K562 (cell line): ENCODE data around the gene UBL7. TPM values are rescaled to one million over a fixed set of nuclear protein-coding genes. Genes with fewer than 3 reads are reported as not detected.

Source experiments
- ATAC-seq: fragments of 200-7000 bp; cut with Tn5 transposase; 3 replicates; pipeline ENCODE4 v1.9.1; 2020; ENCODE audit warnings: moderate library complexity
- BruUV-seq: library from RNA; stranded (reverse); fragments of 400-500 nt; replicated peaks from 2 replicates; lab custom pipeline; 2021; lab: Mats Ljungman, UMichigan
- CTCF ChIA-PET: fragments of 300-600 bp; formaldehyde crosslinking; extraction: SDS; loops from one replicate; lab custom pipeline; 2021; ENCODE audit warnings: low intra/inter-chr PET ratio; lab: Yijun Ruan, JAX
- POLR2A ChIA-PET: fragments of 300-600, 350-650 bp; sonication (Branson Sonifier 250); formaldehyde crosslinking; extraction: SDS; loops from one replicate; lab custom pipeline; 2021; ENCODE audit warnings: antibody characterized with exemption, inconsistent platforms; lab: Yijun Ruan, JAX
- DNase-seq, 4 experiments: peaks; one replicate each; pipeline versions ENCODE4 v3.0.0 to v3.0.0-alpha.2; 2011 to 2018; ENCODE audit warnings: low spot score in 3 of 4, mixed read lengths in 3 of 4; ENCODE audit errors: extremely low read depth in 1 of 4
- FAIRE-seq: peaks from 2 replicates; lab custom pipeline; 2011; peaks lifted over from hg19 to GRCh38; lab: Jason Lieb, UNC
- H2AFZ ChIP-seq: 2 replicates; pipeline ENCODE4 v1.6.0; 2011; ENCODE audit warnings: low read depth, low read length, control low read depth, inconsistent platforms
- H3K27ac ChIP-seq: fragments of 200-600 bp; 3 replicates; pipeline ENCODE4 v1.8.0; 2011; ENCODE audit warnings: low read depth, mild to moderate bottlenecking, control low read depth, inconsistent platforms, low read length, moderate library complexity, mixed read lengths; ENCODE audit errors: extremely low read depth
- H3K27me3 ChIP-seq, 2 experiments: fragments of 300-600 bp in 1 of 2; 2 replicates in 1 of 2; 3 replicates in 1 of 2; pipeline versions ENCODE4 v1.6.0 to v1.8.0; 2011; ENCODE audit warnings: inconsistent platforms in 2 of 2, low read length in 2 of 2, mild to moderate bottlenecking in 1 of 2, mixed read lengths in 1 of 2, moderate library complexity in 1 of 2; ENCODE audit not compliant: control insufficient read depth in 2 of 2, insufficient read depth in 2 of 2
- H3K36me3 ChIP-seq: fragments of 300-600 bp; 3 replicates; pipeline ENCODE4 v1.8.0; 2011; ENCODE audit warnings: mild to moderate bottlenecking, low read length, inconsistent platforms; ENCODE audit not compliant: control insufficient read depth, insufficient read depth
- H3K4me1 ChIP-seq, 2 experiments: fragments of 200-600 bp in 1 of 2; replicated peaks in 1 of 2; 2 replicates in 1 of 2; 3 replicates in 1 of 2; pipeline versions ENCODE4 v1.5.1 to v1.8.0; 2011; ENCODE audit warnings: inconsistent platforms in 2 of 2, low read length in 2 of 2, mild to moderate bottlenecking in 1 of 2, mixed read lengths in 1 of 2, moderate library complexity in 1 of 2; ENCODE audit not compliant: control insufficient read depth in 2 of 2, insufficient read depth in 2 of 2
- H3K4me2 ChIP-seq: 2 replicates; pipeline ENCODE4 v1.6.1; 2011; ENCODE audit warnings: low read length, control low read depth, inconsistent platforms, mixed read lengths; ENCODE audit not compliant: insufficient read depth
- H3K4me3 ChIP-seq: fragments of 200-600 bp; sonication (generic), shearing (Covaris generic); 2 replicates; pipeline ENCODE4 v1.5.1; 2016; ENCODE audit warnings: control low read depth, inconsistent platforms
- H3K79me2 ChIP-seq: fragments of 200-600 bp; 3 replicates; pipeline ENCODE4 v1.8.0; 2011; ENCODE audit warnings: low read length, inconsistent platforms; ENCODE audit not compliant: control insufficient read depth, insufficient read depth
- H3K9ac ChIP-seq, 2 experiments: 2 replicates each; pipeline versions ENCODE4 v1.6.0 to v1.6.1; 2011; ENCODE audit warnings: low read depth in 2 of 2, low read length in 2 of 2, control low read depth in 1 of 2, inconsistent platforms in 1 of 2, mild to moderate bottlenecking in 1 of 2, mixed read lengths in 1 of 2; ENCODE audit not compliant: insufficient read depth in 1 of 2
- H3K9me1 ChIP-seq: one replicate; pipeline ENCODE4 v1.6.0; 2011; ENCODE audit warnings: inconsistent platforms, mild to moderate bottlenecking, low read length, moderate library complexity; ENCODE audit not compliant: control insufficient read depth, insufficient read depth
- H3K9me3 ChIP-seq: replicated peaks from 2 replicates; pipeline ENCODE4 v1.5.1; 2011; ENCODE audit warnings: low read depth, low read length, inconsistent platforms; ENCODE audit not compliant: control insufficient read depth, insufficient read depth
- H4K20me1 ChIP-seq: replicated peaks from 2 replicates; pipeline ENCODE4 v1.6.1; 2011; ENCODE audit warnings: low read length, inconsistent platforms, mixed read lengths; ENCODE audit not compliant: control insufficient read depth, insufficient read depth
- BRCA1 ChIP-seq, 2 experiments: fragments of 450-650 bp in 1 of 2; sonication (generic) in 1 of 2; formaldehyde crosslinking in 1 of 2; IDR thresholded peaks; 2 replicates each; pipeline versions ENCODE4 v1.5.0 to v1.6.1; 2017 to 2020; ENCODE audit warnings: mild to moderate bottlenecking in 1 of 2, missing genetic modification reagents in 1 of 2
- CAMTA2 ChIP-seq: fragments of 250-450 bp; sonication (Bioruptor Pico); conservative IDR thresholded peaks from 2 replicates; pipeline ENCODE4 v1.5.1; 2022
- CBX1 ChIP-seq: sonication (generic); IDR thresholded peaks from 2 replicates; pipeline ENCODE4 v1.6.1; 2016; ENCODE audit warnings: antibody characterized with exemption, low read depth, mild to moderate bottlenecking
- DNMT1 ChIP-seq: fragments of 450-650 bp; IDR thresholded peaks from 2 replicates; pipeline ENCODE4 v1.6.1; 2016; ENCODE audit warnings: antibody characterized with exemption, mild to moderate bottlenecking
- EP400 ChIP-seq: fragments of 450-650 bp; IDR thresholded peaks from 2 replicates; pipeline ENCODE4 v1.6.1; 2017; ENCODE audit warnings: antibody characterized with exemption, mild to moderate bottlenecking, moderate library complexity
- FOXJ2 ChIP-seq: fragments of 200-800 bp; sonication (Bioruptor generic); IDR thresholded peaks from 2 replicates; pipeline ENCODE4 v1.6.1; 2016; ENCODE audit warnings: missing genetic modification characterization, missing compliant biosample characterization
- KLF10 ChIP-seq: fragments of 250-450 bp; sonication (Bioruptor Pico); IDR thresholded peaks from 2 replicates; pipeline ENCODE4 v1.6.1; 2021; ENCODE audit warnings: matching md5 sums
- MTA2 ChIP-seq: fragments of 450-650 bp; IDR thresholded peaks from 2 replicates; pipeline ENCODE4 v1.6.1; 2016; ENCODE audit warnings: low read depth
- MTA3 ChIP-seq: fragments of 450-650 bp; formaldehyde crosslinking; IDR thresholded peaks from 2 replicates; pipeline ENCODE4 v1.6.1; 2017; ENCODE audit warnings: mild to moderate bottlenecking, borderline replicate concordance
- NFE2 ChIP-seq: IDR thresholded peaks from 2 replicates; pipeline ENCODE4 v1.6.1; 2014; ENCODE audit warnings: antibody characterized with exemption, low read depth
- NR2F6 ChIP-seq: fragments of 450-650 bp; formaldehyde crosslinking; IDR thresholded peaks from 2 replicates; pipeline ENCODE4 v1.4.0; 2020; ENCODE audit warnings: mild to moderate bottlenecking
- SRSF1 ChIP-seq: fragments of 200-400 bp; formaldehyde crosslinking; IDR thresholded peaks from 2 replicates; pipeline ENCODE4 v1.6.1; 2017; ENCODE audit warnings: mild to moderate bottlenecking, low read depth, low read length, moderate library complexity
- ZNF197 ChIP-seq: fragments of 200-800 bp; sonication (Bioruptor generic); IDR thresholded peaks from 2 replicates; pipeline ENCODE4 v1.6.1; 2016; ENCODE audit warnings: low read depth, missing genetic modification characterization, missing compliant biosample characterization
- ZNF311 ChIP-seq: fragments of 250-450 bp; sonication (Bioruptor Pico); IDR thresholded peaks from 2 replicates; pipeline ENCODE4 v1.4.0; 2020; ENCODE audit warnings: mild to moderate bottlenecking, moderate library complexity
- ZNF408 ChIP-seq: fragments of 250-450 bp; sonication (Bioruptor Pico); IDR thresholded peaks from 2 replicates; pipeline ENCODE4 v1.4.0; 2020; ENCODE audit warnings: low read depth, mild to moderate bottlenecking, moderate library complexity
- WGBS: fragments of 100-300 bp; shearing (Covaris generic); methylation state at CpG from one replicate; pipeline ENCODE4 v1.1.6; 2016; ENCODE audit warnings: low coverage, mixed read lengths; ENCODE audit not compliant: insufficient coverage; ENCODE audit errors: missing lambda C conversion rate; 5-methylcytosine and 5-hydroxymethylcytosine counted together
- in situ Hi-C: fragments of 300-500 bp; cut with MboI; formaldehyde crosslinking; loops from 4 replicates; pipeline ENCODE4 v1.15.0; 2018; ENCODE audit warnings: inconsistent platforms, mixed read lengths
- intact Hi-C: fragments of 100-400 bp; cut with micrococcal nuclease; formaldehyde crosslinking; loops from 2 replicates; pipeline ENCODE4 v1.14.2; 2022
- polyA plus RNA-seq, 8 experiments: library from polyadenylated mRNA; depleted of rRNA in 4 of 8; stranded (reverse) in 5 of 8; unstranded in 3 of 8; fragments of >200 nt; fragmentation: Nextera tagmentation in 2 of 8; fragmentation: Illumina TruSeq in 1 of 8; extraction: Ambion mirVana in 2 of 8; extraction: Trizol in 1 of 8; gene quantifications; 2 replicates each; pipeline versions ENCODE4 v1.2.1 to v1.2.3, GENCODE V29; 2011 to 2014; ENCODE audit warnings: inconsistent platforms in 1 of 8, missing spikeins in 1 of 8
- total RNA-seq, 7 experiments: library from RNA; depleted of rRNA in 6 of 7; stranded (reverse); fragments of >200 nt in 6 of 7; fragmentation: Illumina TruSeq in 2 of 7; extraction: Trizol in 2 of 7; gene quantifications; 2 replicates each; pipeline versions ENCODE4 v1.2.1 to v1.2.3, GENCODE V29; 2011 to 2021; ENCODE audit warnings: low replicate concordance in 1 of 7
- TF ChIP-seq, protein P1 (sequence below): fragments of 250-450 bp; sonication (Bioruptor Pico); IDR thresholded peaks from 2 replicates; pipeline ENCODE4 v1.8.0; 2021; ENCODE audit warnings: borderline replicate concordance, mild to moderate bottlenecking, moderate library complexity; ENCODE audit not compliant: poor library complexity, severe bottlenecking

The UBL7 gene
- total and polyA plus RNA-seq, 9 of the 15 experiments (the other 6 are each of a cell fraction or from before 2014, with no cell fraction given), result 19.2 to 63.4 (median 44.9) TPM

DNA sequence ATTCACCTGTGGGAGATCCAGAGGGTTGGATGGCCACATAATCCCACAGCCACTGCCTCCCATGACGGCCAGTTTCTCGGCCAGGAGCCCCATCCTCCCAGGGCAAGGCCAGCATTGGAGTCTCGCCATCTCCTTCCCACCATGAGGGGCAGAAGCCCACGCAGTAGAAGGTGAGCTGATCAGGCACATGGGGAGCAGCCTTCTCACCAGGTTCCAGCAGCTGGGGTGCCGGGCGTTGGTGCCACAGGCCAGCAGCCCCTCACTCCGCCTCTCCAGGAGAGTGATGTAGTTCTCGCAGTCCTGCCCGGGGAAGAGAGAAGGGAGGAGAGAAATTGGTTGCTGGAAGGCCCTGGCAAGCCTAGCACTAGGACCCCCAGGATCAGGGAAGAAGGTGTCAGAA lies 43.3 kb downstream of the UBL7 start:
- no TSS peak for BruUV-seq
- peak overlapping the region in 1 of 2 experiments; percentile 62; a peak in 2 of 4 replicates for H3K9ac ChIP-seq

DNA sequence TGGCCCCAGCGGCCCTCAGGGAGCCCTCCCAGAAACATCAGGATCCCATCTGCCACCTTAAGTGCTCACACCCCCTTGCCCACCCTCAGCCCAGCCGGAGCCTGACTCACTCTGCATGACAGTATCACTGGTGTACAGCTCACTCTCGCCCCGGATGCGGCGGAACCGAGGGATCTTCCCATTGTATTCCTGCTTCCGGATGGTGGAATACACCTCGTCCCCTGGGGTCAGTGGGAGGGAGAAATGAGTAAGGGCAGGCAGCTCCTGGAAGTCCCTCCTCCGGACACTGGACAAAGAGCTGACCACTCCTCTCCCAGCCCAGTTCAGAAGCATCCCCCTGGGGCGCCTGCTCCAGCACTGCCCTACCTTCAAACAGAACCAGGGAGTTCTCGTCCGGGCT lies 43.7 kb downstream of the UBL7 start:
- BruUV-seq, result no TSS peak
- Histone ChIP-seq H4K20me1 (peaks cover 13% of the 10 kb centered on the region), H3K4me2 (no peak overlapping the region), H3K4me3 (no peak overlapping the region), H3K9ac (no peak overlapping the region; a peak in 1 of 4 replicates), H3K79me2 (peaks cover 38% of the 10 kb centered on the region), H3K36me3 (peaks cover 63% of the 10 kb centered on the region; the same call in 2 of the 3 replicates), H3K4me1 (peaks cover 16 to 43% of the 10 kb centered on the region in 2 experiments; a peak in 4 of 5 replicates), H3K27me3 (no peaks in the 10 kb centered on the region), H3K27ac (no peak overlapping the region), H2AFZ (no peak overlapping the region), H3K9me3 (no peaks in the 10 kb centered on the region), H3K9me1 (peaks cover 6% of the 10 kb centered on the region)
- WGBS, result 81% methylated on average over 12 of the region's 13 CpGs
- FAIRE-seq (no peak), ATAC-seq (no peak), DNase-seq (no peak)
- intact Hi-C loops (no loop called here), in situ Hi-C loops (no loop called here)
- ChIA-PET CTCF (no interaction called here), POLR2A (interaction anchor here (1.4 kb wide), 1 partner anchor 8 kb away, joined by 4 read pairs; no protein-coding TSS in a partner anchor)
- TF ChIP-seq NR2F6 (CRISPR knock-in tag) (no peak), CAMTA2 (CRISPR knock-in tag) (no peak), NFE2 (no peak), ZNF311 (CRISPR knock-in tag) (no peak), MTA3 (no peak), CBX1 (no peak), KLF10 (CRISPR knock-in tag) (no peak), FOXJ2 (no peak), ZNF408 (CRISPR knock-in tag) (no peak)
- TF ChIP-seq, protein P1, sequence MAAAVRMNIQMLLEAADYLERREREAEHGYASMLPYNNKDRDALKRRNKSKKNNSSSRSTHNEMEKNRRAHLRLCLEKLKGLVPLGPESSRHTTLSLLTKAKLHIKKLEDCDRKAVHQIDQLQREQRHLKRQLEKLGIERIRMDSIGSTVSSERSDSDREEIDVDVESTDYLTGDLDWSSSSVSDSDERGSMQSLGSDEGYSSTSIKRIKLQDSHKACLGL (CRISPR knock-in tag), result no peak

More for the DNA sequence above, 43.3 kb downstream of the UBL7 start:
- in situ Hi-C loops, result no loop called here
- Histone ChIP-seq H3K4me3 (no peak overlapping the region), H3K79me2 (peaks cover 42% of the 10 kb centered on the region), H4K20me1 (peaks cover 13% of the 10 kb centered on the region), H3K9me1 (peaks cover 8% of the 10 kb centered on the region), H2AFZ (no peak overlapping the region), H3K9me3 (no peaks in the 10 kb centered on the region), H3K27me3 (no peaks in the 10 kb centered on the region), H3K36me3 (peaks cover 62% of the 10 kb centered on the region; the same call in 2 of the 3 replicates), H3K4me2 (no peak overlapping the region), H3K27ac (no peak overlapping the region), H3K4me1 (peaks cover 20 to 48% of the 10 kb centered on the region in 2 experiments; a peak in 4 of 5 replicates)
- ATAC-seq, result no peak
- ChIA-PET CTCF (no interaction called here), POLR2A (interaction anchor here (1.4 kb wide), 1 partner anchor 9 kb away, joined by 4 read pairs; no protein-coding TSS in a partner anchor)
- FAIRE-seq, result no peak
- DNase-seq, result no peak
- 88% methylated on average over 9 of the region's 9 CpGs for WGBS
- TF ChIP-seq DNMT1, result no peak
- no peak for TF ChIP-seq EP400
- TF ChIP-seq BRCA1 (IDR thresholded peaks at IDR 0.05), result no peak
- no peak for TF ChIP-seq BRCA1 (CRISPR knock-in tag; IDR thresholded peaks at IDR 0.05)
- no peak for TF ChIP-seq ZNF197 (CRISPR knock-in tag)
- no peak for TF ChIP-seq SRSF1
- no peak for TF ChIP-seq MTA2
- intact Hi-C loops, result no loop called here
